ENCODE measurements around the gene HSD3B2. TPM values are rescaled to one million over a fixed set of nuclear protein-coding genes. Genes with fewer than 3 reads are reported as not detected.

The HSD3B2 gene
- not detected in 2 replicates for total RNA-seq

DNA sequence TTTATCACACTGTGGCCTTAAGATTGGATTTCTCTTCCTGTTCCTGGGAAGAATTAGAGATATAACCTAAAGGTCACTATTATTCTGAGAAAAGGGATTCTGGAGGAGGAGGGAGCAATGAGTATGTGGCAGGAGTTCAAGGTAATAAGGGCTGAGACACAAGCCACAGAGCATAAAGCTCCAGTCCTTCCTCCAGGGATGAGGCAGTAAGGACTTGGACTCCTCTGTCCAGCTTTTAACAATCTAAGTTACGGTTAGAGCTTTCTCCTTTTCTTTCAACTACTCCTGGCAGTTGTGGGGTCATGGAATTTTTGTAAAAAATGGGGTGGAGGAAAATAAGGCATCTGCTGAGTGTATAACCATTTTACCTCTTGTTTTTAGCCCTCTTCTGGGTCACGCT, at the start of gene HSD3B2:
HSD3B2 (plus strand) TSS at position 201 of the 400 bp plus-strand sequence. CDS start 270 bp downstream, outside the sequence.

GRCh38 chr1:119368554-119368953, 46.4 kb upstream of the HSD3B2 start, which contains the start of gene HAO2:
TSS of gene HAO2 (plus strand) at chr1:119368785. CDS start at chr1:119381086, 12,301 bp downstream.

Other genes with a start within 250 kb of the HSD3B2 start
- not detected in 2 replicates for gene HAO2, start 46.4 kb upstream of the HSD3B2 start, total RNA-seq
- not detected in 2 replicates for gene HSD3B1, start 92.1 kb downstream of the HSD3B2 start, total RNA-seq
- 10.5 and 35.2 TPM in 2 replicates for gene ZNF697, start 233.1 kb downstream of the HSD3B2 start, total RNA-seq